Brain microvascular endothelial cell (primary cell): ENCODE measurements around the gene TMEM132D.

Experiments used
- DNase-seq: peaks from one replicate; pipeline ENCODE4 v3.0.0-alpha.2; 2020
- H3K27ac ChIP-seq: fragments of 250-450 bp; sonication (Bioruptor Pico); 2 replicates; pipeline ENCODE4 v1.5.1; 2020; ENCODE audit warnings: mild to moderate bottlenecking, moderate library complexity
- H3K27me3 ChIP-seq: fragments of 250-450 bp; sonication (Bioruptor Pico); replicated peaks from 2 replicates; pipeline ENCODE4 v1.5.1; 2020; ENCODE audit warnings: mild to moderate bottlenecking
- H3K36me3 ChIP-seq: fragments of 250-450 bp; sonication (Bioruptor Pico); replicated peaks from 2 replicates; pipeline ENCODE4 v1.5.1; 2020; ENCODE audit warnings: mild to moderate bottlenecking
- H3K4me3 ChIP-seq: 2 replicates; pipeline ENCODE4 v1.5.1; 2011; ENCODE audit warnings: low read depth, mild to moderate bottlenecking, control low read depth, low read length, moderate library complexity
- CTCF ChIP-seq: IDR thresholded peaks from 2 replicates; pipeline ENCODE4 v1.5.1; 2011; ENCODE audit warnings: low read depth, mild to moderate bottlenecking, moderate library complexity, low read length, control low read depth, inconsistent platforms; ENCODE audit errors: missing control alignments
- in situ Hi-C: cut with HindIII; loops from 2 replicates; pipeline ENCODE4 v1.10.0; 2017; ENCODE audit warnings: low sequenced_read_pairs, low pct_ligation_motif_present

The TMEM132D gene

GRCh38 chr12:129483111-129483893 lies 420.5 kb downstream of the TMEM132D start:
- no peaks in the 10 kb centered on the region for H3K36me3 ChIP-seq
- no peaks in the 10 kb centered on the region for H3K27me3 ChIP-seq
- no peak overlapping the region for H3K4me3 ChIP-seq
- TF ChIP-seq CTCF: no peak
- no peak for DNase-seq
- in situ Hi-C loops: no loop called here
- no peak overlapping the region for H3K27ac ChIP-seq

- Histone ChIP-seq H3K36me3 (no peaks in the 10 kb centered on the region), H3K27ac (no peak overlapping the region), H3K4me3 (no peak overlapping the region), H3K27me3 (no peaks in the 10 kb centered on the region)
- in situ Hi-C loops: no loop called here
- DNase-seq: no peak
- TF ChIP-seq CTCF: no peak
These were observed 421.9 kb downstream of the TMEM132D start for GRCh38 chr12:129481921-129482320.

GRCh38 chr12:129470196-129470595 lies 433.6 kb downstream of the TMEM132D start:
- H3K27ac ChIP-seq: no peak overlapping the region
- H3K27me3 ChIP-seq: no peaks in the 10 kb centered on the region
- no peak overlapping the region for H3K4me3 ChIP-seq
- in situ Hi-C loops: no loop called here
- TF ChIP-seq CTCF: no peak
- H3K36me3 ChIP-seq: no peaks in the 10 kb centered on the region
- no peak for DNase-seq

- H3K27me3 ChIP-seq: no peaks in the 10 kb centered on the region
- H3K4me3 ChIP-seq: no peak overlapping the region
- DNase-seq: no peak
- H3K36me3 ChIP-seq: no peaks in the 10 kb centered on the region
- no peak overlapping the region for H3K27ac ChIP-seq
- in situ Hi-C loops: no loop called here
- TF ChIP-seq CTCF: no peak
These were observed 436.1 kb downstream of the TMEM132D start for GRCh38 chr12:129467726-129468125.

- no peak overlapping the region for H3K27ac ChIP-seq
- in situ Hi-C loops: no loop called here
- no peak for TF ChIP-seq CTCF
- no peaks in the 10 kb centered on the region for H3K36me3 ChIP-seq
- H3K4me3 ChIP-seq: no peak overlapping the region
- DNase-seq: no peak
- H3K27me3 ChIP-seq: no peaks in the 10 kb centered on the region
These were observed 436.5 kb downstream of the TMEM132D start for GRCh38 chr12:129467289-129467688.

GRCh38 chr12:129466499-129466898 lies 437.3 kb downstream of the TMEM132D start:
- H3K4me3 ChIP-seq: no peak overlapping the region
- no peak for TF ChIP-seq CTCF
- no peak for DNase-seq
- no peaks in the 10 kb centered on the region for H3K36me3 ChIP-seq
- H3K27me3 ChIP-seq: no peaks in the 10 kb centered on the region
- no peak overlapping the region for H3K27ac ChIP-seq
- in situ Hi-C loops: no loop called here
